Stimulated activated CD8-positive, alpha-beta memory T cell treated with anti-CD3 and anti-CD28 coated beads, Interleukin-4, amount 100 ng/mL, for 48 hours (primary cell): Measurements from ENCODE around the gene ECSCR.
"Not testable (repeated sequence)": the region's sequence is repeated elsewhere in the genome, so short reads cannot be mapped to it uniquely, and the experiment has no call there.

Experiments
- DNase-seq: peaks from one replicate; pipeline ENCODE4 v3.0.0-alpha.2; 2020

ECSCR gene

DNA sequence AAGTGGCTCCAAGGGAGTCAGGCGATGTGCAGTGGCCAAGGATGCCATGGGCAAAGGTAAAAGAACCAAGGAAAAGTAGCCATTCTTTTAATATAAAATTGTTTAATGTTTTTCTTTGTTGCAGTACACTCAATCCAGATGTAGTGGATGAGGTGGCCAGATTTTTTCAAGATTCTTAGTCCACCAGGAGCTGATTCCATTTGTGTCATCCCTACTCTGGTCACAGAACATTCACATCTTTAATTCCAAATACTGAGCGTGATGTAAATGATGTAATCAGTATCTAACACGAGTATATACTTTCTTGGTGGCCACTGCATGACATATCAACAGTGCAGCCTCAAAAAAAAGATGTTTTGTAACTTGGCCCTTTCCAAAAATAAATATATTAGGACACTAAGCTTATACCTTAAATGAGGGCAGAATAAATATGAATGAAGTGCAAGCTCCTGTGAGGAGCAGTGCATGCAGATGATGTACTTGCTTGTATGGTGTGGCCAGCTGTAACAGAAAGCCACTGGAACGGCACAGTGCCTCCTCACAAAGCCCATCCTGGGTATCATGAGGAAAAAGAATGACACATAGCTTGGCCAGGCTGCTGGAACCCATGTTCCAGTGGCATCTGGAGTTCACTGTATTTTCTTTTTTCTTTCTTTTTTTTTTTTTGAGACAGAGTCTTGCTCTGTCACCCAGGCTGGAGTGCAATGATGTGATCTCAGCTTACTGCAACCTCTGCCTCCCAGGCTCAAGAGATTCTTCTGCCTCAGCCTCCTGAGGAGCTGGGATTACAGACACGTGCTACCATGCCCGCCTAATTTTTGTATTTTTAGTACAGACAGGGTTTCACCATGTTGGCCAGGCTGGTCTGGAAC, 52.2 kb downstream of the ECSCR start:
- DNase-seq = no peak

DNA sequence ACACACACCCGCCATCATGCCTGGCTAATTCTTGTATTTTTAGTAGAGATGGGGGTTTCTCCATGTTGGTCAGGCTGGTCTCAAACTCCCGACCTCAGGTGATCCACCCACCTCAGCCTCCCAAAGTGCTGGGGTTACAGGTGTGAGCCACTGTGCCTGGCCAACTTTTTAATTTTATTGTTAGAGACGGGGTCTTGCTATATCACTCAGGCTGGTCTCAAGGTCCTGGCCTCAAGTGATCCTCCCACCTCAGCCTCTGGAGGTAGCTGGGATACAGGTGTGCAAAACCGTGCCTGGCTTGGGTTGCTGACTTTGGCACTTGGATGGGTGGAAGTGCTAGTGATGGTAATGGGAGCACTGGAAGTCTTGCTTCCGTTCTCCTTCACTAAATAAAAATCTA, 53.4 kb downstream of the ECSCR start:
- not testable (repeated sequence) for DNase-seq

GRCh38 chr5:139408191-139408590, 54.4 kb downstream of the ECSCR start:
- no peak for DNase-seq

GRCh38 chr5:139407517-139407916, 55.0 kb downstream of the ECSCR start:
- no peak for DNase-seq

- DNase-seq = no peak
These were observed 55.6 kb downstream of the ECSCR start for GRCh38 chr5:139406963-139407362.

GRCh38 chr5:139404484-139404840, 58.1 kb downstream of the ECSCR start:
- no peak for DNase-seq

DNA sequence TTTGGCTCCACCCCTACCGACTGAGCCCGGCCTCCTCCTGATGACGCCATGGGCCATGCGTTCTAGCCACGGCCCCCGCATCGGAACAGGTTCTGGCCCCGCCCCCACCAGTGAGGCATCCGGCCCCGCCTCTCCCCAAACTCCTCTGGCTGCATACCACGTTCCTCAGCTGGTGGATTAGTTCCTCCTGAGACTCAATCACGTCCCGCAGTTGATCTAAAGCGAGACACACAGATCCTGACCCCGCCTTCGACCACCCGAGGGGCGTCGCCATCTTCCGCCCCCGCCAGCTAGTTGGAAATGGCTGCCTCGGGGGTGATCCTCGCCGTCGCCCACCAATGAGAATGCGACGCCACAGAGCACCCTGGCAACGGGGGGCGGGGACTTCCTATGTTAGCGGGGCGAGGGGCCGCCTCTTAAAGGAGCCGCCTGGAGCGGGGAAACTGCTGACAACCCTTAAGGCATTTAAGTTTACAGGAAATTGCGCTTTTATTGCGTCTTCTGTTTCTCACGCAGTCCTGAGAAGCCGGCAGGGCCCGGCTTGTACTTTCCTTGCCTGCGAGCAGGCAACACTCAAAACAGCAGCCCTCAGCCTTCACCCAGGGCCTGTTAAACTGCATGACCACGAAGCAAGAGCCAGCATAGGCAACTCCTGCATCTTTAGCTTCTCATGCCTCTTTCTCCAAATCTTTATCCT, 58.6 kb downstream of the ECSCR start, which contains the start of gene SPATA24:
SPATA24 (minus strand) TSS at position 303 of the 697 bp plus-strand sequence; CDS start at position 274, 29 bp downstream.
- DNase-seq = peak; percentile 99

GRCh38 chr5:139403418-139403786, 59.1 kb downstream of the ECSCR start:
- DNase-seq = no peak

DNA sequence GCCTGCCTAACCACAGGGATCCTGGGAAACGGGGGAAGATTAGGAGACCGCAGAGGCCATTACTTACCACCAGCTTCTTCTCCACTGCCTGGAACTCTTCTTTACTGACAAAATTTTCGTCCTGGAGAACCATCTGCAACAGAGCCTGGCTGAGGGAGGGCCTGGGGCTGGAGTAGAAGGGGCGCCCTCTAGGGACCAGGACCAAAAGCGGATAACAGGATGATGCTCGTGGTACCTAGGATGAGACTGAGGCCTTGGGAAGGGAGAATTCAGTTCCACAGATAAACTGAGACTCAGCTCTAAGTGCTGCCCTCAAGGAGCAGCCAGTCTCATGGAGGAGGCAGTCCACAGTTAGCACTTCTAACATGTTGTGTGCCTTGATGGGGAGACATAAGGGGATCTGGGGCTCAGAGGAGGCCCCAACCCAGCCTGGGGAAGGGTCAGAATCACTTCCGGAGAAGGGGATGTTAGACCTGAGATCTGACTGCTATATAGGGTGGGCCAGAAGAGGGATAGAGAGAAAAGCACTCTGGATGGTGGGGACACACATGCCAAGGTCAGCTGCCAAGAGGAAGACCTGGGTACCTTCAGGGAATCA, 59.9 kb downstream of the ECSCR start:
- peak; percentile 58 for DNase-seq

DNA sequence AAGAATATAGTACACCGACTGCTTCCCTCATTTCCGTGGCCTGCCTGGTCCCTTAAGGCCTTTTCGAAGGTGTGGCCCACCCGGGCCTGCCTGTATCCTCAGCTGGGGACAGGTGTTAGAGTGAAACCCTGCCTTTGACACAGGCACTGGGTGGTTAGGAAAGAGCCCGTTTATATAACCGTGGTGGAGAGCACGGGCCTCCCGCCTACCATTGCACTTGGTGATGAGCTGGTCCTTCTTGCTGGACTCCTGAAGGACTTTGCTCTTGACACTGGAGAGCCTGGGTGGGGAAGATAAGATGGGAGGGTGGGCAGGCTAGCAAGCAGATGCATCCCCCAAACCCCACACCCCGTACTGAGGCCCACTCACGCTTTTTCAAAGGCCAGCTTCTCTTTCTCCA, 61.0 kb downstream of the ECSCR start:
- DNase-seq = no peak

- DNase-seq = no peak
These were observed 62.9 kb downstream of the ECSCR start for GRCh38 chr5:139399501-139400121.
